ENCODE data around the gene TNFRSF4.

- TF ChIP-seq CTCF (conservative IDR thresholded peaks at IDR 0.05; ENCODE audit: low read length) (no peak), EZH2phosphoT487 (IDR thresholded peaks at IDR 0.05; ENCODE audit: borderline replicate concordance) (no peak)
These were observed 3.0 kb downstream of the TNFRSF4 start for GRCh38 chr1:1210726-1211540.

All from Loucy (cell line).